NOMO-1 (cell line): ENCODE measurements around the gene UBE3A.

ENCODE experiments used
- DNase-seq, 2 experiments: peaks; one replicate each; lab custom pipeline; 2025; ENCODE audit not compliant: unreplicated experiment in 2 of 2; lab: John Stamatoyannopoulos, UW

UBE3A gene

DNA sequence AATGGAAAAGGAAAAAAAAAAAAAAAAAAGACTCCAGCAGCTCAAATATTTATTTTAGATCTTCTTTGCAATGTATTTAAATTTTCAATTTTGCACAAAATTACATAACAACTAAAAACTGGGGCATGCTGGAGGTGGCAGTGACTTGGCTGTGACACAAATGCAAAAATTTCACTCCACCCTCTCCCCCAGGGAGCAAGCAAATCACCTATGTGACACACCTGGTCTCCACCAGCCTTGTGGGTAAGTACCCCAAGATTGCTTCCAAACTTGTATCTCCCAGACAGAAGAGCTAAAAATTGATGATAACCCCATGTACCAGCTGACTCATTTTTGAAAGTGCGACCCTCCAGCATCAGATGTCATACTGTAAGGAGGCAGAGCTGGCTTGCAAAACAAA is 32.0 kb downstream of the UBE3A start:
- DNase-seq, result no peak

DNA sequence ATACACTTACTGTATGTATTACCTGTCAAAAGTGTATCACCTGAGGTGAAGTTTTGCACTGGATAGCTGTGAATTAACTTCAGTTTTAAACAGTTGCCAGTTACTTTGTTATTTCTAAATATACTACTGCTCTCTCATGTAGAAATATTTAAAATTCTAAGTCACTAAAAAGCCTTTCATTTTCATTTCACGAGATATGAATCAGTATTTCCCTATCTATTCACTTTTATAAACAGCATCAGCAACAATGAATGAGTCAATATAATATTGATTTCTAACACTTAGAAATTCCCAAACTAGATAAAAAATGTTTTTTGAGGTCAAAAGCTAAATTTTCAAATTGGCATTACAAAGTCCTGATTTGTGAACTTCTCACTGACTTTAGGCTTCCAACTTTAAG is 32.6 kb downstream of the UBE3A start:
- no peak for DNase-seq

GRCh38 chr15:25403771-25404170 is 35.1 kb downstream of the UBE3A start:
- DNase-seq, result peak in 1 of 2 experiments; percentile 69

DNA sequence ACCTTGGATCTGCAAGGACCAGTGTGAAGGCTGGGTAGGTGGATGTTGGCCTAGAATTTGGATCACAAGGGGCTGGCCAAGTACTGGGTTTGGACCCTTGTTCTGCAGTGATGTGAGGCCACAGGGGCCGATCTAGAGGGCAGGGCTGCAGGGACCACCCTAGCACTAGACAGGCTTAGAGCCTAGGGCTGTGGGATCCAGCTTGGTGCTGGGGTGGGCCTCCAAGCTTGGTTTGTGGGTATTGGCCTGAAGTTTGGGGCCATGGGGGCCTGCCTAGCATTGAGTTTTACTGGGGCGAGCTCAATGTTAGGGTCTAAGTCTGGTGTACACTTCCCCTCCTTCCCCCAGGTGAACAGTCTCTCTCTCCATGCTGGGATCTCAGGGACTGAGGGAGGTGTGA is 36.5 kb downstream of the UBE3A start:
- no peak for DNase-seq

DNA sequence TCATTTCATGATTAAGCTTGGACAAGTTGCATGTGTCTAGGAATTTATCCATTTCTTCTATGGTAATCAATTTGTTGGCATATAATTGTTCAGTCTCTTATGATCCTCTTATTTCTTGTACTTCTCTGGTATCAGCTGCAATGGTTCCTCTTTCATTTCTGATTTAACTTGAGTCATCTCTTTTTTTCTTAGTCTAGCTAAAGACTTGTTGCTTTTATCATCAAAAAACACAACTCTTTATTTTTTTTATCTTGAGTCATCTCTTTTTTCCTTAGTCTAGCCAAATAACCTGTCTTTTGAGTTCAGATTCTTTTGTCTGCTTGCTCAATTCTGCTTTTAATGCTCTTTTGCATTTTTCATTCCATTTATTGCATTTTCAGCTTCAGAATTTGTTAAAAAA is 37.3 kb downstream of the UBE3A start:
- peak in 1 of 2 experiments; percentile 26 for DNase-seq

DNA sequence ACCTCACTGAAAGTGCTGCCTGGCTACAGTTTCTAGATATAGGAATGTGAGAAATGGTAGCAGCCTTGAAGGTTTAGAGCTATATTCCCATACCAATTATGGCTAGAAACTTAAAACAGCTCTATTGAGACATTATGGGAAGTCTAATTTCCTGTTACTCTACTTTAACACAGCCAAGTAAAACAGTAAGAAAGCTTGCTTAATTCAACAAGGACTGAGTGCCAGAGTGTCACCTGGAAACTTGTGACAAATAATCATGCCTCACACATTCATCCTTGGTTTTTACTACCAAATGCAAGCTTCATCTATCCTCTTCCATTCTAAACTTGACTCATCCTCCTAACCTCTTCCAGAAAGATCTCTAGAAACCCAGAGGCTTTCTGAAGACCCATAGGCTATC is 41.7 kb downstream of the UBE3A start:
- no peak for DNase-seq

- DNase-seq, result no peak
Measured at GRCh38 chr15:25394898-25395297, 43.9 kb downstream of the UBE3A start.

- no peak for DNase-seq
Measured at GRCh38 chr15:25392806-25393205, 46.0 kb downstream of the UBE3A start.

- DNase-seq, result no peak
Measured at GRCh38 chr15:25391971-25392721, 46.7 kb downstream of the UBE3A start.

- DNase-seq, result no peak
Measured at GRCh38 chr15:25385986-25386385, 52.8 kb downstream of the UBE3A start.

DNA sequence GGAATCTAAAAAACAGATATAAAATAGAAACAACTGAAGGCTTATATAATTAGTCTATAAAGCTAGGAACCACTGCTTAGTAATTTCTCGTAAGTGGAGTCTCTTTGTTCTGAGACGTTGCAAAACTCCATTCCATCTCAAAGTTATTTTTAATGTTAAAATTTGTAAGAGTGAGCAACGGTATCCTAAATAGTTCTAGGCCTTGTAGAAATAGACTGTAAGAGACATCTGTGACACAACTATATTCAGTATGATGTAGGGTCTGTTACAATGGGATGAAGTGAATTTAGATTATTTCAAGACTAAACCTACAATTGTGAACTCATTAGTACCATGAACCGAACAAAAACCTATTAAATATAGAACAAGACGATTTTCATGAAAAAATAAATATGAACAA is 57.2 kb downstream of the UBE3A start:
- no peak for DNase-seq

DNA sequence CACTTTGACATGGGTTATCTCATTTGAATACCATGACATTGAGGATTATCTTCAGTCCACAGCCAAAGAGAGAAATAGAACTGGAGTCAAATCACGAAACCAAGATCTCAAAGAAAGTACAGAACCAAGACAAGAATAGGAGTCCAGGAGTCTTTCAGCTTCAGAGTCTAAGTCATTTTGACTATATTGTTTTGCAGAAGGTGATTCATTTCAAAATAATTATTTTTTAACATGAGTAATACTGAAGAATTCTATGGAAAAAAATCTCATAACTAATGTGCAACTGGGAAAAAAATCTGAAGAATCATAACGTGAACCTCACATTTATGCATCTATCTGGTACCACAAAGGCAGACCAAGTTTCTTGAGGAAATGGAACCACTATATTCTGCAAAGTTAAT is 60.3 kb downstream of the UBE3A start:
- no peak for DNase-seq

- no peak for DNase-seq
Measured at GRCh38 chr15:25375557-25375956, 63.3 kb downstream of the UBE3A start.

GRCh38 chr15:25374143-25374542 is 64.7 kb downstream of the UBE3A start:
- no peak for DNase-seq

GRCh38 chr15:25372298-25372697 is 66.5 kb downstream of the UBE3A start:
- peak in 1 of 2 experiments; percentile 9 for DNase-seq

- no peak for DNase-seq
Measured at GRCh38 chr15:25368850-25369249, 70.0 kb downstream of the UBE3A start.

DNA sequence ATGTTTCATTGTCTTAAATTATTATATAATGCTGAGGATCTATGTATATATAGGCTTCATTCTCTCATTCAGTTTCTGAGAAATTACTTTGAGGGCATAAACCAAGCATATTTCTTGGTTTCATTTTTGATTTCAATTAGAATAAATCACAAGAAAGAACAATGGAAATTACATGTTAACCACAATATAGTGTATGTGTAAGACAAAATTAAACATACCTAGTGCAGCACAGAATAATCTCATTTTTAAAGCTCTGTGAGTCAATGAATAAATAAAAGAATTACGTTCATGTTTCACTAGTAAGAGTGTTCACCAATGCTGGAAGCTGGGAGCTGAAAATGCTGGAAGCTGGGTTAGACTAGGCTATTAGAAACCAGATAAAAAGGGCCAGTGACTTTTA is 72.8 kb downstream of the UBE3A start:
- no peak for DNase-seq

- DNase-seq, result no peak
Measured at GRCh38 chr15:25362545-25362944, 76.3 kb downstream of the UBE3A start.

DNA sequence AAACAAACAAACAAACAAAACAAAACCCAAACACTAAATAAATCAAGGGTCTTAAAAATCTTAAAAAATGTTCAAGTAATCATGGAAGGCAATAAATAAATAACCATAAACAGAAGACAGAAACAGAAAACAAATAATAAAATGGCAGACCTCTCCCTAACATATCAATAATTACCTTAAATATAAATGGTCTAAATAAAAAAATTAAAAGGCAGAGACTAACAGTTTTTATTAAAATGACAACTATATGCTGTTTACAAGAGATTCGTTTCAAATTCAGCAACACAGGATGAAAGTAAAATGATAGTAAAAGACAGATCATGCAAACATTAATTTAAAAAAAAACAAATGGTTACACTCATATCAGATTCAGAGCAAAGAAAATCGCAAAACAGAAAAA is 91.1 kb downstream of the UBE3A start:
- DNase-seq, result no peak

DNA sequence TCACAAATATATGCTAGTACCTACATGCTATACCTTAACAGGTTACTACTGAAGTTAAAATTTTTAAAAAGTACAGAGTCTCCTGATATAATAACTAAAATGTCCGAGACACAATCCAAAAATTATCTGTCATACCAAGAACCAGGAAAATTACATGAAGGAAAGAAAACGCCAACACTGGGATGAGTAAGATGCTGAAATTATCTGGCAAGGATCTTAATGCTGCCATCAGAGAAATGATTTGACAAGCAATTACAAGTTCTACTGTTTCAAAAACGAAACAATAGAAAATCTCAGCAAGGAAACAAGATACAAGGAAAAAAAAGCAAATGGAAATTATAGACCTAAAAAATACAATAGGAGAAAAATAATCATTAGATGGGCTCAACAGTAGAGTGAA is 92.5 kb downstream of the UBE3A start:
- no peak for DNase-seq

DNA sequence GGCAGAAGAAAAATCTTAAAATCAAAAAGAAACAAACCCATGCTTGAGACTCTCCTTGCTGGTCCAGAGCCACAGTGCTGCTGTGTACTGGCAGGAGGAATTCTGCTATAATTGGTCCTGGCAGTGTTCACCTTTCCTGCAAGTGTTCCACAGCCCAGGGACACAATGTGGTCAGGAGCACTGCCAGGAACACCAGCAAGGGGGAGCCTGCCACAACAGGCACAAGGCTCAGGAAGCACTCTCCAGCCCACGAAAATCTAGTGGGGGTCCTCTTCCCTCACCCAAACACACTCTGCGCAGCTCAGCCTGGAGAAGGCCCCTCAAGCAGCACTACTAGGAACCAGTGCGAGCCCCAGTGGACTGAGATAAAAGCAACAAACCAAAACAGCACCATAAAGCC is 92.9 kb downstream of the UBE3A start:
- no peak for DNase-seq

DNA sequence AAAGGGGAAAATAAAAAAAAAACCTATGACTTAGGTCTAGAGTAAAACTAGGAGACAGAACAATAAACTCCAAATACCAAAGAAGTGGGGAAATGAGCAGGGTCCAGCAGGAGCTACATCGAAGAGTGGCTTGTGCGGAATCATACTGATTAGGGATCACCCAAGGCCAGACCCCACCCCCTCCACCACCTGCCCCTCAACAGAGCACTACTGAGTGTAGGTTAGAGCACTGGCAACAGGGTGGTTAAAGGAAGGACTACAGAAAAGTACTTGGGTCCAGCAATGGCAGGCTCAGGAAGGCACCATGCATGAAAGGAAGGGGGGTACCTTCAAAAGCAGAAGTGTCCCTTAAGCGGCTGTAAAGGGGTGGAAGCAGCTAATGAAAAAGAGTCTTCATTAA is 96.2 kb downstream of the UBE3A start:
- DNase-seq, result no peak

DNA sequence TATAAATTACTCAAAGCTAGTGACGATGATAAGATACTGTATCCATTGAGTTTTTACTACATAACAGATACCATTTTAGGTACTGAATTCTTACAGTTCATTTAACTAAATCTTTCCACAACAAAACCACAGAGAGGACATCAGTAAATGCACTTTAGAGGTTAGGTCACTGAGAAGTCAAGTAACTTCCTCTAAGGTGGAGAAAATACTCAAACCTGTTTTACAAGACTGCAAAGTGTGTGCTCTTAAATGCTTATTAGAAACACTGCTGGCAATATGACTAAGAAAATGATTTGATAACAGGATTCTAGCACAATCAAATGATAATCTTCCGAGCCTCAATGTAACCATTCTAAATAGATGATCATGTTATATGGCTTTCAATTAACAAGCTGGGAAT is 99.4 kb downstream of the UBE3A start:
- DNase-seq, result no peak
